ACC112 (cell line): ENCODE measurements around the gene KLHL10.

ENCODE experiments used
- H2AFZ ChIP-seq: fragments of 200-600 bp; sonication (generic); one replicate; pipeline ENCODE4 v1.6.0; 2017; ENCODE audit warnings: antibody characterized with exemption, low read length; ENCODE audit not compliant: unreplicated experiment
- H3K27ac ChIP-seq: fragments of 200-600 bp; sonication (generic); 2 replicates; pipeline ENCODE4 v1.5.1; 2014; ENCODE audit warnings: low read depth, mild to moderate bottlenecking, antibody characterized with exemption, low read length, moderate library complexity
- H3K27me3 ChIP-seq: fragments of 200-600 bp; sonication (generic); 2 replicates; pipeline ENCODE4 v1.6.1; 2014; ENCODE audit warnings: mild to moderate bottlenecking, antibody characterized with exemption, low read length, moderate library complexity, mixed read lengths; ENCODE audit not compliant: insufficient read depth
- H3K36me3 ChIP-seq: fragments of 200-600 bp; sonication (generic); 2 replicates; pipeline ENCODE4 v1.6.1; 2016; ENCODE audit warnings: mild to moderate bottlenecking, antibody characterized with exemption, low read length, moderate library complexity, mixed read lengths; ENCODE audit not compliant: insufficient read depth
- H3K4me1 ChIP-seq: fragments of 200-600 bp; sonication (generic); one replicate; pipeline ENCODE4 v1.6.1; 2016; ENCODE audit warnings: low read length, mixed read lengths; ENCODE audit not compliant: insufficient read depth, unreplicated experiment, control insufficient read depth
- H3K4me3 ChIP-seq: fragments of 200-600 bp; sonication (generic); 2 replicates; pipeline ENCODE4 v1.5.1; 2014; ENCODE audit warnings: mild to moderate bottlenecking, low read depth, low read length
- H3K79me2 ChIP-seq: fragments of 200-600 bp; sonication (generic); one replicate; pipeline ENCODE4 v1.6.0; 2016; ENCODE audit warnings: low read length; ENCODE audit not compliant: control insufficient read depth, unreplicated experiment, insufficient read depth

Gene KLHL10

GRCh38 chr17:41837761-41838538 lies at the start of gene KLHL10:
KLHL10 (plus strand) TSS chr17:41837825; CDS start chr17:41837933, 108 bp downstream.
- no peaks in the 10 kb centered on the region for H3K27me3 ChIP-seq
- no peaks in the 10 kb centered on the region for H3K79me2 ChIP-seq
- no peaks in the 10 kb centered on the region for H3K36me3 ChIP-seq
- no peak within 1 kb of the TSS for H2AFZ ChIP-seq
- no peak within 1 kb of the TSS; the same call in 1 of the 2 replicates for H3K4me3 ChIP-seq
- no peak within 1 kb of the TSS for H3K27ac ChIP-seq
- H3K4me1 ChIP-seq = no peaks in the 10 kb centered on the region

GRCh38 chr17:41792845-41793783 lies 44.5 kb upstream of the KLHL10 start:
- Histone ChIP-seq H2AFZ (peak overlapping the region; percentile 95), H3K4me3 (peak overlapping the region; percentile 43; the same call in 1 of the 2 replicates), H3K79me2 (no peaks in the 10 kb centered on the region)

GRCh38 chr17:41793784-41794539 lies 43.7 kb upstream of the KLHL10 start:
- no peak overlapping the region; the same call in 1 of the 2 replicates for H3K27ac ChIP-seq
- H3K79me2 ChIP-seq = no peaks in the 10 kb centered on the region
- peaks cover 16% of the 10 kb centered on the region for H3K4me1 ChIP-seq
- H2AFZ ChIP-seq = no peak overlapping the region
- no peaks in the 10 kb centered on the region for H3K36me3 ChIP-seq
- H3K27me3 ChIP-seq = no peaks in the 10 kb centered on the region
- H3K4me3 ChIP-seq = no peak overlapping the region

More at GRCh38 chr17:41792845-41793783, 44.5 kb upstream of the KLHL10 start:
- peaks cover 16% of the 10 kb centered on the region for H3K4me1 ChIP-seq
- peak overlapping the region; percentile 42; the same call in 1 of the 2 replicates for H3K27ac ChIP-seq
- no peaks in the 10 kb centered on the region for H3K27me3 ChIP-seq
- no peaks in the 10 kb centered on the region for H3K36me3 ChIP-seq

- Histone ChIP-seq H3K27me3 (no peaks in the 10 kb centered on the region), H3K27ac (no peak overlapping the region), H3K36me3 (no peaks in the 10 kb centered on the region), H2AFZ (no peak overlapping the region), H3K4me1 (peaks cover 16% of the 10 kb centered on the region), H3K79me2 (no peaks in the 10 kb centered on the region), H3K4me3 (no peak overlapping the region)
These were observed 43.1 kb upstream of the KLHL10 start for GRCh38 chr17:41794540-41794975.

- H3K4me3 ChIP-seq = no peak overlapping the region
- H3K79me2 ChIP-seq = no peaks in the 10 kb centered on the region
- no peaks in the 10 kb centered on the region for H3K36me3 ChIP-seq
- no peaks in the 10 kb centered on the region for H3K27me3 ChIP-seq
- no peak overlapping the region for H2AFZ ChIP-seq
- peaks cover 25% of the 10 kb centered on the region for H3K4me1 ChIP-seq
- no peak overlapping the region for H3K27ac ChIP-seq
These were observed 41.3 kb upstream of the KLHL10 start for GRCh38 chr17:41796121-41796895.

- Histone ChIP-seq H2AFZ (no peak overlapping the region), H3K4me1 (peaks cover 27% of the 10 kb centered on the region), H3K79me2 (no peaks in the 10 kb centered on the region), H3K27ac (no peak overlapping the region), H3K36me3 (no peaks in the 10 kb centered on the region), H3K4me3 (no peak overlapping the region), H3K27me3 (no peaks in the 10 kb centered on the region)
These were observed 40.2 kb upstream of the KLHL10 start for GRCh38 chr17:41797377-41797776.

GRCh38 chr17:41799366-41799765 lies 38.3 kb upstream of the KLHL10 start:
- Histone ChIP-seq H3K79me2 (no peaks in the 10 kb centered on the region), H3K4me1 (peaks cover 11% of the 10 kb centered on the region), H2AFZ (no peak overlapping the region), H3K36me3 (no peaks in the 10 kb centered on the region), H3K27ac (no peak overlapping the region), H3K27me3 (no peaks in the 10 kb centered on the region), H3K4me3 (no peak overlapping the region)

- Histone ChIP-seq H3K79me2 (no peaks in the 10 kb centered on the region), H3K4me1 (peaks cover 11% of the 10 kb centered on the region), H3K4me3 (no peak overlapping the region), H2AFZ (no peak overlapping the region), H3K27ac (no peak overlapping the region), H3K27me3 (no peaks in the 10 kb centered on the region), H3K36me3 (peaks cover 3% of the 10 kb centered on the region; the same call in 1 of the 2 replicates)
These were observed 36.8 kb upstream of the KLHL10 start for GRCh38 chr17:41800601-41801373.
